H9 (cell line): ENCODE data around the gene TMEM145. TPM values are rescaled to one million over a fixed set of nuclear protein-coding genes. Genes with fewer than 3 reads are reported as not detected.

Experiments
- DNase-seq: peaks from one replicate; pipeline ENCODE4 v3.0.0-alpha.2; 2017
- H2AFZ ChIP-seq: one replicate; pipeline ENCODE4 v1.6.1; 2013; ENCODE audit warnings: mild to moderate bottlenecking, low read length, control low read depth, moderate library complexity
- H2AK5ac ChIP-seq: 2 replicates; pipeline ENCODE4 v1.6.1; 2013; ENCODE audit warnings: low read length, control low read depth, mixed read lengths; ENCODE audit not compliant: insufficient read length
- H2BK120ac ChIP-seq: one replicate; pipeline ENCODE4 v1.6.1; 2013; ENCODE audit warnings: low read depth, mild to moderate bottlenecking, low read length, control low read depth, inconsistent platforms; ENCODE audit not compliant: poor library complexity, severe bottlenecking
- H2BK12ac ChIP-seq: 2 replicates; pipeline ENCODE4 v1.6.1; 2013; ENCODE audit warnings: low read length, control low read depth, mixed read lengths, low read depth; ENCODE audit not compliant: insufficient read length
- H2BK15ac ChIP-seq: 2 replicates; pipeline ENCODE4 v1.6.1; 2013; ENCODE audit warnings: low read depth, low read length, control low read depth
- H2BK20ac ChIP-seq: one replicate; pipeline ENCODE4 v1.6.1; 2013; ENCODE audit warnings: low read depth, mild to moderate bottlenecking, low read length, control low read depth, inconsistent platforms; ENCODE audit not compliant: poor library complexity, severe bottlenecking
- H2BK5ac ChIP-seq: 2 replicates; pipeline ENCODE4 v1.6.1; 2013; ENCODE audit warnings: low read length, control low read depth, mixed read lengths; ENCODE audit not compliant: insufficient read length
- H3K14ac ChIP-seq: 2 replicates; pipeline ENCODE4 v1.6.1; 2013; ENCODE audit warnings: low read length, control low read depth; ENCODE audit not compliant: insufficient read depth
- H3K18ac ChIP-seq: 2 replicates; pipeline ENCODE4 v1.6.1; 2013; ENCODE audit warnings: low read depth, mild to moderate bottlenecking, mixed read lengths, low read length, control low read depth; ENCODE audit not compliant: insufficient read length
- H3K23ac ChIP-seq: 2 replicates; pipeline ENCODE4 v1.6.1; 2013; ENCODE audit warnings: low read length, control low read depth, mixed read lengths, low read depth; ENCODE audit not compliant: insufficient read length
- H3K23me2 ChIP-seq: 2 replicates; pipeline ENCODE4 v1.6.1; 2013; ENCODE audit warnings: low read depth, mild to moderate bottlenecking, mixed read lengths, low read length, control low read depth; ENCODE audit not compliant: insufficient read length, poor library complexity, severe bottlenecking
- H3K27ac ChIP-seq: 2 replicates; pipeline ENCODE4 v1.5.1; 2013; ENCODE audit warnings: low read length, control low read depth, mixed read lengths, low read depth; ENCODE audit not compliant: insufficient read length
- H3K27me3 ChIP-seq: 2 replicates; pipeline ENCODE4 v1.6.1; 2013; ENCODE audit warnings: low read length, control low read depth, inconsistent platforms; ENCODE audit not compliant: insufficient read depth
- H3K4ac ChIP-seq: 2 replicates; pipeline ENCODE4 v1.6.1; 2013; ENCODE audit warnings: low read depth, mild to moderate bottlenecking, control low read depth, inconsistent platforms, low read length, moderate library complexity
- H3K4me1 ChIP-seq: 2 replicates; pipeline ENCODE4 v1.6.1; 2013; ENCODE audit warnings: low read length, control low read depth, inconsistent platforms; ENCODE audit not compliant: insufficient read depth
- H3K4me2 ChIP-seq: 2 replicates; pipeline ENCODE4 v1.6.1; 2013; ENCODE audit warnings: low read length, control low read depth, mixed read lengths; ENCODE audit not compliant: insufficient read length, insufficient read depth
- H3K56ac ChIP-seq: 2 replicates; pipeline ENCODE4 v1.6.1; 2013; ENCODE audit warnings: low read depth, mild to moderate bottlenecking, mixed read lengths, low read length, control low read depth; ENCODE audit not compliant: insufficient read length
- H3K79me1 ChIP-seq: 2 replicates; pipeline ENCODE4 v1.6.1; 2013; ENCODE audit warnings: low read depth, mild to moderate bottlenecking, moderate library complexity, low read length, control low read depth, inconsistent platforms; ENCODE audit not compliant: insufficient read depth, poor library complexity, severe bottlenecking
- H3K79me2 ChIP-seq: 2 replicates; pipeline ENCODE4 v1.6.1; 2013; ENCODE audit warnings: low read length, control low read depth, inconsistent platforms; ENCODE audit not compliant: insufficient read depth
- H3K9ac ChIP-seq: 2 replicates; pipeline ENCODE4 v1.6.1; 2013; ENCODE audit warnings: low read length, control low read depth, mixed read lengths; ENCODE audit not compliant: insufficient read length; ENCODE audit errors: extremely low read depth
- H3K9me3 ChIP-seq: one replicate; pipeline ENCODE4 v1.6.1; 2013; ENCODE audit warnings: low read depth, low read length, inconsistent platforms; ENCODE audit not compliant: control insufficient read depth
- H3T11ph ChIP-seq: one replicate; pipeline ENCODE4 v1.6.1; 2013; ENCODE audit warnings: mild to moderate bottlenecking, low read length, control low read depth, inconsistent platforms
- H4K20me1 ChIP-seq: one replicate; pipeline ENCODE4 v1.6.1; 2013; ENCODE audit not compliant: control insufficient read depth, insufficient read length, insufficient read depth
- H4K5ac ChIP-seq: 2 replicates; pipeline ENCODE4 v1.6.1; 2013; ENCODE audit warnings: low read depth, mild to moderate bottlenecking, mixed read lengths, low read length, control low read depth; ENCODE audit not compliant: insufficient read length
- H4K8ac ChIP-seq: replicated peaks from 2 replicates; pipeline ENCODE4 v1.6.1; 2013; ENCODE audit warnings: low read length, control low read depth, mixed read lengths, low read depth; ENCODE audit not compliant: insufficient read length
- H4K91ac ChIP-seq: 2 replicates; pipeline ENCODE4 v1.6.1; 2013; ENCODE audit warnings: low read depth, mild to moderate bottlenecking, moderate library complexity, mixed read lengths, low read length, control low read depth; ENCODE audit not compliant: insufficient read length
- H3K27ac Mint-ChIP-seq, 3 experiments: 2 replicates in 2 of 3; 3 replicates in 1 of 3; pipeline ENCODE4 v1.8.0; 2020 to 2021; ENCODE audit warnings: mixed read lengths in 3 of 3, mild to moderate bottlenecking in 1 of 3, moderate library complexity in 1 of 3
- H3K27me3 Mint-ChIP-seq: 2 replicates; pipeline ENCODE4 v1.8.0; 2021; ENCODE audit warnings: low read depth, mild to moderate bottlenecking, moderate library complexity, mixed read lengths
- H3K36me3 Mint-ChIP-seq, 3 experiments: 2 replicates in 2 of 3; 3 replicates in 1 of 3; pipeline ENCODE4 v1.8.0; 2020 to 2021; ENCODE audit warnings: low read depth in 3 of 3, mixed read lengths in 3 of 3; ENCODE audit not compliant: insufficient read depth in 1 of 3
- H3K4me1 Mint-ChIP-seq, 2 experiments: 2 replicates each; pipeline ENCODE4 v1.8.0; 2020; ENCODE audit warnings: mixed read lengths in 2 of 2
- H3K4me3 Mint-ChIP-seq, 2 experiments: 2 replicates in 1 of 2; 3 replicates in 1 of 2; pipeline ENCODE4 v1.8.0; 2020 to 2021; ENCODE audit warnings: mild to moderate bottlenecking in 2 of 2, mixed read lengths in 2 of 2, moderate library complexity in 1 of 2
- H3K9me3 Mint-ChIP-seq, 2 experiments: 2 replicates in 1 of 2; 3 replicates in 1 of 2; pipeline ENCODE4 v1.8.0; 2020; ENCODE audit warnings: mild to moderate bottlenecking in 2 of 2, mixed read lengths in 2 of 2, moderate library complexity in 1 of 2
- CTCF ChIP-seq: fragments of 200-600 bp; sonication (generic); conservative IDR thresholded peaks from 3 replicates; pipeline ENCODE4 v1.8.0; 2021; ENCODE audit warnings: antibody characterized with exemption, mild to moderate bottlenecking
- WGBS: extraction: QIAGEN DNeasy Blood & Tissue Kit; methylation state at CpG from one replicate; pipeline ENCODE4 v1.1.7; 2013; ENCODE audit warnings: missing lambda C conversion rate, low lambda C conversion rate, mixed read lengths; ENCODE audit not compliant: insufficient read length; ENCODE audit errors: extremely low coverage; 5-methylcytosine and 5-hydroxymethylcytosine counted together
- total RNA-seq: library from RNA; stranded (reverse); gene quantifications from 2 replicates; pipeline ENCODE4 v1.2.1, GENCODE V29; 2021

Gene TMEM145
- total RNA-seq, 1 experiment from 2014 or later: 4.5 TPM

- Mint-ChIP-seq H3K9me3 (no peaks in the 10 kb centered on the region), H3K4me1 (peaks cover 10 to 14% of the 10 kb centered on the region in 2 experiments), H3K4me3 (no peak overlapping the region), H3K36me3 (peaks cover 0 to 3% (median 0%) of the 10 kb centered on the region in 3 experiments; a peak in 2 of 7 replicates), H3K27me3 (peaks cover 49% of the 10 kb centered on the region), H3K27ac (no peak overlapping the region)
- H3K56ac ChIP-seq: no peak overlapping the region
- H2BK15ac ChIP-seq: no peak overlapping the region
- no peak overlapping the region for H2BK20ac ChIP-seq
- H2AFZ ChIP-seq: no peak overlapping the region
- H3K4me2 ChIP-seq: no peak overlapping the region
- H3T11ph ChIP-seq: no peak overlapping the region
- H3K4ac ChIP-seq: no peak overlapping the region
- H3K9ac ChIP-seq: no peak overlapping the region
- H4K20me1 ChIP-seq: no peaks in the 10 kb centered on the region
- H2BK120ac ChIP-seq: no peak overlapping the region
- H3K23me2 ChIP-seq: peaks cover 19% of the 10 kb centered on the region
- no peak for TF ChIP-seq CTCF
- no peaks in the 10 kb centered on the region; the same call in 1 of the 2 replicates for H3K79me2 ChIP-seq
- no peaks in the 10 kb centered on the region; the same call in 1 of the 2 replicates for H3K4me1 ChIP-seq
- no peak overlapping the region for H2AK5ac ChIP-seq
- H2BK12ac ChIP-seq: no peak overlapping the region
- H3K79me1 ChIP-seq: peaks cover 7% of the 10 kb centered on the region
- H3K9me3 ChIP-seq: no peaks in the 10 kb centered on the region
- no peak overlapping the region for H3K23ac ChIP-seq
- WGBS: no CpG with 5 or more reads among the region's 9 CpGs
- no peak overlapping the region for H4K8ac ChIP-seq
- DNase-seq: no peak
- no peak overlapping the region for H3K27ac ChIP-seq
- no peak overlapping the region for H3K18ac ChIP-seq
- no peak overlapping the region; the same call in 1 of the 2 replicates for H3K14ac ChIP-seq
- H4K5ac ChIP-seq: no peak overlapping the region
- H4K91ac ChIP-seq: no peak overlapping the region
- no peaks in the 10 kb centered on the region for H3K27me3 ChIP-seq
- no peak overlapping the region for H2BK5ac ChIP-seq
Measured at GRCh38 chr19:42322305-42322704, 9.2 kb downstream of the TMEM145 start.
